Stromal cell of bone marrow (primary cell): ENCODE measurements around the gene BTNL8.

ENCODE experiments used
- DNase-seq: peaks from one replicate; pipeline ENCODE4 v3.0.0-alpha.2; 2012; ENCODE audit warnings: low read depth

BTNL8 gene, protein sequence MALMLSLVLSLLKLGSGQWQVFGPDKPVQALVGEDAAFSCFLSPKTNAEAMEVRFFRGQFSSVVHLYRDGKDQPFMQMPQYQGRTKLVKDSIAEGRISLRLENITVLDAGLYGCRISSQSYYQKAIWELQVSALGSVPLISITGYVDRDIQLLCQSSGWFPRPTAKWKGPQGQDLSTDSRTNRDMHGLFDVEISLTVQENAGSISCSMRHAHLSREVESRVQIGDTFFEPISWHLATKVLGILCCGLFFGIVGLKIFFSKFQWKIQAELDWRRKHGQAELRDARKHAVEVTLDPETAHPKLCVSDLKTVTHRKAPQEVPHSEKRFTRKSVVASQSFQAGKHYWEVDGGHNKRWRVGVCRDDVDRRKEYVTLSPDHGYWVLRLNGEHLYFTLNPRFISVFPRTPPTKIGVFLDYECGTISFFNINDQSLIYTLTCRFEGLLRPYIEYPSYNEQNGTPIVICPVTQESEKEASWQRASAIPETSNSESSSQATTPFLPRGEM

DNA sequence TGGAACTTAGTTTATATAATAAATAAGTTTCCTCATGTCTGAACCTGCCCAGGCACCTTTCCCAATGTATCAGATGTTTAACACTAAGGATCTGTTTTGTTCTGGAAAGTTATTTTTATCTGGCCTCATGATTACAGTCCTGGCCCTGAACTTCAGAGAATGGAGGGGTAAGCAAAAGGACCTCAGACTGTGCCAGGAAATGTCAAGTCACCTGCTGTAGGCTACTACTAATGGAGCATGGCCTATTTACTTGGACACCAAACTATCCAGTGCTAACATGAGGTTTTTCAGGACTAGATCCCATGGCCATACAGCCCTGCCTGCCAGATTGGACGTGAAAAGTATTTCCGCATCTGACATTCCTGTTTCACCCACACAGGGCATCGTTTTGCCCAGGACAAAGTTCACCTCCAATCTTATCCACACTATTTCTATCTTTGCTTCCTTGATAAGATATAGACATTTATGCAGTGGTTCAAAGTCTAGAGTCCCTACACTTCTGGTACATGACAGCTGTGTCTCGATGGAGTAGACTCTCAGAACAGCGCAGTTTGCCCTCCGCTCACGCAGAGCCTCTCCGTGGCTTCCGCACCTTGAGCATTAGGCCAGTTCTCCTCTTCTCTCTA, at the start of gene BTNL8:
BTNL8 (plus strand) TSS at position 539 of the 626 bp plus-strand sequence. CDS start 152 bp downstream, outside the sequence.
- DNase-seq = no peak

DNA sequence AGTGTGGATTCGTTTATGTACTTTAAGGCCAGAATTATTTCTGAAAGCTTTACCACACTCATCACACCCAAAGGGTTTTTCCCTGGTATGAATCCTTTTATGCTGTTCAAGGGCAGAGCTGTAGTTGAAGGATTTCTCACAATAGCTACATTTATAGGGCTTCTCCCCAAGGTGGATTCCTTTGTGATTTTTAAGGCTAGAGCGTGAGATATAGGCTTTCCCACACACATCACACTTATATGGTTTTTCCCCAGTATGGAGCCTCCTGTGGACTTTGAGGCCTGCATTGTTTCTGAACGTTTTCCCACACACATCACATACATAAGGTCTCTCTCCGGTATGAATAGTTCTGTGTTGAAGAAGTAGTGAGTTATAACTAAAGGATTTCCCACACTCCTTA, 49.1 kb upstream of the BTNL8 start:
- no peak for DNase-seq

DNA sequence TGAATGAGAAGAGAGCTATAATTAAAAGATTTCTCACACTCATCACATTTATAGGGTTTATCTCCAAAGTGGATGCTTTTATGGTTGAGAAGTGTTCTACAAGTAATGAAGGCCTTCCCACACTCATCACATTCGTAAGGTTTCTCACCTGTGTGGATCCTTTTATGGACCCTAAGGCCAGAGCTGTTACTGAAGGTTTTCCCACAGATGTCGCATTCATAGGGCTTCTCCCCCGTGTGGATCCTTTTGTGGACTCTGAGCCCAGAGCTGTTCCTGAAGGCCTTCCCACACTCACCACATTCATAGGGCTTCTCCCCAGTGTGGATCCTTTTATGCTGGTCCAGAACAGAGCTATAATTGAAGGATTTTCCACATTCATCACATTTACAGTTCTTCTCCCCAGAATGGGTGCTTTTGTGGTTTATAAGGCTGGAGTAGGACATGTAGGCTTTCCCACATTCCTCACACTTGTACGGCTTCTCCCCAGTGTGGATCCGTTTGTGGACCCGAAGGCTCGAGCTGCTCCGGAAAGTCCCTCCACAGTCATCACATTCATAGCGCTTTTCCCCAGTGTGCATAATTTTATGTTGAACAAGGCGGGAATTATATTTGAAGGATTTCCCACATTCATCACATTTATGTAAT, 48.4 kb upstream of the BTNL8 start:
- DNase-seq = no peak

DNA sequence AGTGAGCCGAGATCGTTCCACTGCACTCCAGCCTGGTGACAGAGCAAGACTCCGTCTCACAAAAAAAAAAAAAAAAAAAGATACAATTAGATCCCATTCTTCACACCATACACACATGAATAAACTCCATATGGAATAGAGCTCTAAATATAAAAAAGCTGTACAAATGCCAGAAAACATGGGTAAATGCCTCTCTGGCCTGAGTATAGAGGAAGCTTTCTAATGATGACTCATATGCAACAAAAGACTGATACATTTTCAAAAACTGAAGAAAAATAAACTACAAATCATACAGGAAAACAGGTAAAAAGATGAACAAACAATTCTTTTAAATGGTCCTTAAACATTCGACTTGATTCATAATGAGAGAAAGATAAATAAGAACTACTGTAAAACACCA, 46.5 kb upstream of the BTNL8 start:
- DNase-seq = no peak

DNA sequence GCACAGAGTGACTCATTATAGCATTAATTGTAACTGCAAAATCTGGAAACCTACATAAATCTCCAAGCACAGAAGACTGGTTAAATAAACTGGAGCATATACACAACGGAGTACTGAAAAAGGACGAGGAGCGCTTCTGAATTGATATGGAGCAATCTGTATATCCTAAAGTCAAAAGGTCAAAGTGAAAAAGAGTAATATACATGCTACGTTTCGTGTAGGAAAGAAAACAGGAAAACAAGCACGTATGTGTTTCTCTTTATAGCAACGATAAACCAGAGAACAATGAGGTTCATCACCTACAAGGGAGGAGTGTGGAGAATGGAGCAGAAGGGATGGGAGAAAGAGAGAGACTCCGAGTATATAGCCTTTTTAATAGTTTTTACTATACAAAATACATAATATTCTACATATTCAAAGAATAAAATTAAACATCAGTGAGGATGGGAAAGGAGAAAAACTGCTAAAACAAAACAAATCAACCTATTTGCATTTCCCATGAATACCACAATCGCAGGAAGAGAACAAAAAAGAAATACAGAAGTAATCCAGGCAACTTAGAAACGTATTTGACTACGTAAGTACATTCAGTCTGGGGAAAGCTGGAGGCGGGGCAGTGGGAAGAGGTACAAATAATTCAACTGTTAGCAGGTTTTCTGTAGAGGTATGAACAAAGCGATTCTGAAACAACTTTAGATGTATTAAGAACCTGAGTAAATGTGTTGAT, 45.7 kb upstream of the BTNL8 start:
- no peak for DNase-seq

DNA sequence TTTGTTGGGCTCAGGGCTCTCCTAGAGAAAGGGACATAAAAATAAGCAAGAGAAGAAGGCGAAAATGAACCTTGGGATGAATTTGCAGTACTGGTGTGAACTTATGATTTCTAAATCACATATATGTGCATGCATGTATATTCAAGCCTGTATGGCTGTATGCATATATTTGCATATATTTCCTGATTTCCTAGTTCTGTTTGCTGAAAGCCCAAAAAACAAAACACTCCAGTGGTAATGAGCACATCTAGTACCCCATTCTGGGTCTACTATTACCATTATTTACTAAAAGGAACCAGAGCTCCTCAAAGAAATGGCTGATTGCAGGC, 45.1 kb upstream of the BTNL8 start:
- DNase-seq = no peak

DNA sequence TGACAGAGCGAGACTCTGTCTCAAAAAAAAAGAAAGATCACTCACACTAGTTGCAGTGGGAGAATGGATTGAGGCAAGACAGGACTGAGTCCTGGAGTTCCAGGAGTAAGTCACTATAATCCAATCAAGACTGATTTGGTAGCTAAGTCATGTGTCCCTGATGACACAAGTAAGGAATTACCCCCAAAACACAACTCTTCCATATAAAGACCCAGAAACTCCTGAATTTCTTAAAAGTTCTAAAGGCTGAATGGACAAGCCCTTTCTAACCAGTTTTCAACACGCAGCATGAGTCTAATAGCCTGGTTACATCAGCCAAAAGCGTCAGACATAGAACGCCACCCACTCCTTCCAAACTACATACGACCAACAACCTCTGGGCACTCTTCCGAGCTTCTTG, 40.4 kb upstream of the BTNL8 start:
- DNase-seq = no peak

DNA sequence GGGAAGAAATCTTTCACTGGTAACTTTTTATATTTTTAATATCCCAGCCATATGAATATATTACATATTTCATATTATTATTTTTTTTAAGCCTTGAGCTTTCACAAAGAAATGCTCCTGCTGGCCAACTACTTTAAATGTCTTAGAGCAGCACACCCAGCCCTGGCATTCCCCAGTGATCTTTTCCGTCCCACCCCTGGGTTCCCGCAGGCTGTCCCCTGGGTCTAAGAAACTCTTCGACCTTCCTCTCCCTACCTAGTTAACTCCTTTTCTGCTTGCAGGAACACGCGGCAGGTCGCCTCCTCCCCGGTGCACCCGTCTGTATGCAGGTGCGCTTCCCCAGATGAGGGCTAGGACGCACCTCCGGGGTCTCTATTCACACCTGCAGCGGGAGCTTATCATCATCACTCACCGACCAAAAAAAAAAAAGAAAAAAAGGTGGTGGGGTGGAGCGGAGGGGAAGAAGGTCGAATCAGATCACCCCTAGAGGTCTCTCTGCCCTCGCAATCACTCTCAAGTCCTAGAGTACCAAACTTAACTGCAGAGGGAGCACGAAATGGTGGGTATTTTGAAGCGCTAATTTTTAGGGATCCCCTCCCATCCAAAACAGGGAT, 38.6 kb upstream of the BTNL8 start:
- DNase-seq = peak; percentile 13

DNA sequence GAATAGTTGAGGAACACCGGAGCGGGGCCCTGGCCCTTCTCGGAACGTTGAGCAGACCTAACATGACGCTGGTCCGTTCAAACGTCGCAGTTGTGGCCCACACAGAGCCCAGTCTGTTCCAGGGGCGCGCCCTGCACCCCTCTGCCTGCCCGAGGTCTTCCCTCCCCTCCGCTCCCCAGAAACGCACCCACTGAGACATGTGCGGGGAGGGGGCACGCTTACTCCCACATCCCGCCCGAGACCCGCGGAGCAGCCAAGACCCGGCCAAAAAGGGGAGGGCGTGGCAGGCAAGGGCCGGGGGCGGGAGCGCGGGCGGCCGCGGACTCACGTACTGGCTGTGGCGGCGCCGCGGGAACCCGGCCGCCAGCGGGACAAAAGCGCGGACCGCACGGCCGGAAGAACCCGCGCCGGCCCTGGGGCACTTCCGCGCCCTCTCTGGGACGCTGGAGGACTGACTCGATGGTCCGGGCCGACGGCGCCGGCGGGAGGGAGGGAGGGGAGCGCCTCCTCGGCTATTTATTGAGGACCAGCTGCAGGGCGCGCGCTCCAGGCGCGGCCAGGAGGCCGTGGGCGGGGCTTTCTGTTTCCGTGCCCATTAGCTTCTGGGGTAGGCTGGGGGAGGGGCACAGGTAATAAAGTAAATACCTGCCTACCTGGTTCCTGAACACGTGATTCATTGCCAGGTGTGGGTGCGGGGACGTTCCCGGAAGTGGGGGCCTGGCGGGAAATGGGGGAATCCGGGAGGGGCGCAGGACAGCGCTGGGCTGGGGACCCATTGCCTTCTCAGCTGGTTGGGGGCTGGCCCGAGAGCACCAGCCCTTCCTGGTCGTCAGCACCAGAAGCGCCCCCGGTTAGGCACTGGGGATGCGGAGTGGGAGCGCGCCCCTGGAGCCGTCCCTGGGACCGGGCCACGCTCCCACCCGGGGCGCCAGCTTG, 37.8 kb upstream of the BTNL8 start, which contains the start of gene ZFP62:
ZFP62 (minus strand) TSS at position 390 of the 936 bp plus-strand sequence; CDS start at position 333, 57 bp downstream.
- peak; percentile 80 for DNase-seq

DNA sequence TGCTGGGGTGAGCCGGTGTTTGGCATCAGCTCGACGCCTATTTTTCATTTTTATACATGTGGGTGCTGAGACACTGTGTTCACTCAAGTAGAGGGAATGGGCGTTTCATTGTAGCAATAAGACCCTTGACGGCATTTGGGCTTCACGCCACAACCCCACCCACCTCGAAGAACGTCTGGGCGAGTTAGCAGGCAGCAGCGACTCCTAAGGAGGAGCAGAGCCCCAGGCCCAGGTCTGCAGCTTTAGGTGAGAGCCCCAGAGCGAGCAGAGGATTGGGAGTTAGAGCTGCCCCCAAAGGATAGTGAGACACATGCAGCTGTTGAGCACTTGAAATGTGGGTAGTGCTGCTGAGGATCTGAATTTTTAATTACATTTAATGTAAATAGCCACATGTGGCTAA, 36.3 kb upstream of the BTNL8 start:
- no peak for DNase-seq

DNA sequence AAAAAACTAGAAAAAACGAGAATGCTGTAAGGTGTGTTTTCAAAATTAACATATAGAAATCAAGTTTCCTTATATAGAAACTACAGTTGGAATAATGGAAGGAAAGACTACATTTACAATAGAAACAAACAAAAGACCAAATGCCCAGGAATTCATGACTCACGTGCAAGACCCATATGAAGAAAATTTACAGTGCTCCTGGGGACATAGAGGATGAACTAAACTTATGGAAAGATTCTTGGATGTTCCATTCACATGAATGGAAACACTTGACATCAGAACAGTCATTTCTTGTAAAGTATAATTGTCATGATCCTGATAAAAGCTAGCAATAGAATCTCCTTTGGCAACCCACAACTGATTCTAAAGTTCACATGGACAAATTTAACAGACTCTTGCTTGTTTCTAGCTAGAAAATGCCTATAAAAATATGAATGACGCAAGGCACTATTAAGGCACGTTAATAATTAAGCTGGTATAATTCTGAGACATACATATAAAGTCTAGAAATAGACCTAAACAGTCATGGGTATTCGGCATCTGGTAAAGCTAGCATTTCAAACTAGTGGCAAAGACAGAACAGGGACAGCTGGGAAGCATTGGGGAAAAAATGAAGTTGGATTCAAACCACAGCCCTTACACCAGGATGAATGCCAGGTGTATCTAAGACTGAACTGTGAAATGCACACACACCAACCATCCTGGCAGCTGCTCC, 32.8 kb upstream of the BTNL8 start:
- DNase-seq = no peak

DNA sequence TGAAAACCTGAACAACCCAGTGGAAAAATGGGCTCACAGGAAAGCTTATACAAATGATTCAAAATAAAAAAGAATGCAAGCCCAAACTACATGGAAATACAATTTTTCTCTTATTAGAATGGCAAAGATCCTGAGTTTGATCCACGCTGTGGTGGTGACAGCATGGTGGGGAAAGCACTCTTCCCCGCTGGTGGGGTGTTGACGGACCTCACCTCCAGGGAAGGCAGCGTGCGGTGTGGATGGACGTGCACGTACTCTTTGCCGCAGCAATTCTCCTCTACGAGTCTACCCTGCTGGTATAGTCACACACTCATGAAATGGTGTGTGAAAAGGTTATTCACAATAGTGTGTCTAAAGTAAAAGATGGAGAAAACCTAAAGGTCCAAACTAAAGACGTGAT, 32.0 kb upstream of the BTNL8 start:
- DNase-seq = no peak

DNA sequence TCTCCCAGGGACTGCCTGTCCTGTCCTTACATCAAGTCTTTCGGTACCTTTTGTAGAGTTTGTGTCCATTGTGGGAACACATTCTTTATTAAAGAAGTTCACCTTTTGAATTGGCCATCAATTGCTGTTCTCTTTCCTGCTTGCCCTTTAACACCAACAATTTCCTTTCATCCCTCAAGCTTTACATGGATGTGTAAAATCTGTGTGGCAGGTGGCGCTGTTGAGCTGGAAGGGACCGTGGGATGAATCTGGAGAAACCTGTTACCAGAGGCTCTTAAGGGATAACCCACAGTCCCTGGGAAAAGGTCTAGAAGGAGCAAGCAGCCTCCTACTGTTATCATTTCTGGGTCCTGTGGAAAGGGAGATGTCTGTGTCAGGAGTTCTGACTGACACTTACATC, 30.0 kb upstream of the BTNL8 start:
- peak; percentile 54 for DNase-seq

DNA sequence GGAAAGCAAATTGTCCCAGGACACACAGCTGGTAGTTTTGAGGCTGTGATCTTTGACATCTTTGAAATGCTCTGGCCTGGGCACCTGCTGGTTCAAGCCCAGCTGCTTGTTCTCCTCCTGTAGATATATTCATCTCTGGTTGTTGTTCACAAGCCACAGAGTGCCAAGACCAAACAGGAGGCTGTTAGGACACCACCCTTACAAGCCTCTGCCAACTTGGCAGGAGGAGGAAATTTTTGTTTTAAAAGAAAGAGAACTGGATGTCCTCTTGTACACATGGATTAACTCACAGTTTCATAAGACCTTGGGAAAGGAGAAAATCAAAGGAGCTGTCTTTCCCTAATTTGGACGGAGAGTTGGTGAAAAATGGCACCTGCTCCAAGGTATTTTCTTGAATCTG, 29.4 kb upstream of the BTNL8 start:
- DNase-seq = no peak

DNA sequence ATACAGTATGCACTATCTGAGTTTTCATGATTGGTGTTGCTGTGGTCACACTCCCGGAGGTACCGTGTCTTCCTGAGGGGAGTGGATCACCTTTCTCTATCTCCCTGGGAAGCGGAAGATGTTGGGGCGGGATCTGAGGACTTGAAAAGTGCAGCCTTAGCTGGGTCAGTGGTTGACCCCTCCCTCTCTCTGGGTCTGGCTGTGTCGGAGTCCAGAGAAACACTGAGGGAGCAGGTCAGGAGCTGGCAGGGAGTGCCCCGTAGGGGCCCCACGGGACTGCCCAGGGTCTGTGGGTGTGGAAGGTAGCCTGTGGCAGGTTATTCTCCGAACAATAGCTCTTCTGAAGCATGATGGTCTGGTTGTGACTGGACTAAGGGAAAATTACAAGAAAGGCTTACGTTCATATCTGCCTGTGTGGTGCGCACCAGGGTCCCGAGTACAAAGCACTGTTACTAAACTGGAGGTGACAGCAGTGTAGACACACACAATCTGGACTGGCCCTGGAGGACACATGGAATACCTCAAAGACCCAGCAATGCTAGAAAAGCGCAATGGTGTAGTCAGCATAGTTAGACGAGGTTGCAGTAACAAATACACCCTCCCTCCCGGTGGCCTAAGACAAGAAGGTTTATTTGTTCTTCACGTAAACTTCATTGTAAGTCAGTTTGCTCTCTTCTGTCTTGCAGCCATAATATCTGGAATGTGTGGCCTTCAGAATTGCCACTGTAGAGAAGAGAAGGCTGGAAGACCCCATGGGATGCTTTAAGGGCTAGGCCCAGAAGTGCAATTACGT, 28.5 kb upstream of the BTNL8 start:
- no peak for DNase-seq

DNA sequence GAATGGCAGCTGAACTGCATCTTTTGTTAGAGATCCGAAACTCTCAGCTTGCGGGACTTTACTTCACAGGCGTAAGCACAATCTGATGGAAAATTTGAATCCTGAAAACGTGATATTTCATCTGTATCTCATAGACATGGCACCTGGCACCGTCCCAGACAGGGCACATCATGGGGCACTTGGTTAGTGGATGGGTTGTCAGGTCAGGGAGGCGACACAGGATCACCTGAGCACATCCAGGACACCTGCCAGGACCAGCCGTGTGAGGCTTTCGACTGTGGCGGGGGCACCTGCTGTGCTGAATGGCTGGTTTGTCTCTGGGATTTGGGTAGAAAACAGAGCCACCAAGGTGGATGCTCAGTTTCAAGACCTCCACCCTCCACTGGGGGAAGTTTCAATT, 26.5 kb upstream of the BTNL8 start:
- DNase-seq = no peak

DNA sequence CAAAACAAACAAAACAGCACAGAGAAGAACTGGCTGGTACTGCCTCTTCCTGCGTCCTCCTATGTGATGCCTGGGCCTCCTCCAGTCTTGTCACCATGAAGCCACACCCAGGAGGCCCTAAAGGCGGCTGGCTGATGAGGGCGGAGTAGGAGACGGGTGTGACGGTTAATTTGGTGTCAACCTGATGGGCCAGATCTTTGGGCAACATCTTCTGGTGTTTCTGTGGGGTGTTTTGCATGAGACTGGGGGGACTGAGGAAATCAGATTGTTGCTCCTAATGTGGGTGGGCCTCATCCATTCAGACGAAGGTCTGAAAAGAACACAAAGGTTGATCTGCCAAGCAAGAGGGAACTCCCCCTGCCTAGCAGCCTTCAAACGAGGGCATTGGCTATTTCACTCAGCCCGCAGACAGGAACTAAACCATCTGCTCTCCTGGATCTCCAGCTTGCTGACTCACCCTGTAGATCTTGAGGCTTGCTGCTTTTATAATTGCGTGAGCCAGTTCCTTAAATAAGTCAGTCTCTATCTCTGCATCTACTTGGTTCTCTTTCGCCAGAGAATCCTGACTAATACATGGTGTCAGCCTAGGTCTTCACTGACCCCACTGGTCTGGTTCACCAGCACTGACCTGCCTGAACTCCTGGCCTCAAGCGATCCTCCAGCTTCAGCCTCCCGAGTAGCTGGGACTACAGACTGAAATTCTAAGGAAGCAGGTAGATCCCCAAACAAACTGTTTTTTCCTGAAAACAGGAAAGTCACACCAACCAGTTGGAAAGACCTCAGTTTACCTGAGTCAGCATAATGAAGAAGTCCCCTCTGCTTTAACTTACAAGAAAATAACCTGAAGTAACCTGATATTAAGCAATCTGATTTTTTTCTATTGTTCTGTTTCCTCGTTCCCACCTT, 25.1 kb upstream of the BTNL8 start:
- DNase-seq = no peak
